ENCODE data around the gene SMTNL1. TPM values are rescaled to one million over a fixed set of nuclear protein-coding genes. Genes with fewer than 3 reads are reported as not detected.
A peak's percentile ranks its signal among the peaks of the same experiment; 100 is the strongest.

Gene SMTNL1
- not detected in 2 replicates for total RNA-seq (2014; rRNA removed; shearing (Covaris generic))
- polyA plus RNA-seq (2015; cell fraction: cytosol; rRNA removed): not detected in 2 replicates
- polyA plus RNA-seq (2015; cell fraction: nucleus; rRNA removed): not detected in 2 replicates

- DNase-seq (ENCODE audit: low read depth): no peak
Observed at GRCh38 chr11:57536947-57537619, at the start of gene SMTNL1. SMTNL1 (plus strand) TSS chr11:57537595; CDS start chr11:57542643, 5,048 bp downstream.

- DNase-seq (ENCODE audit: low read depth): no peak
Observed at GRCh38 chr11:57487920-57488659, 49.3 kb upstream of the SMTNL1 start.

GRCh38 chr11:57490456-57491248 lies 46.7 kb upstream of the SMTNL1 start:
- DNase-seq (ENCODE audit: low read depth): peak; percentile 11

GRCh38 chr11:57491371-57492061 lies 45.9 kb upstream of the SMTNL1 start:
- peak; percentile 47 for DNase-seq (ENCODE audit: low read depth)

GRCh38 chr11:57493507-57494503 lies 43.6 kb upstream of the SMTNL1 start:
- peak; percentile 26 for DNase-seq (ENCODE audit: low read depth)

GRCh38 chr11:57496109-57496820 lies 41.1 kb upstream of the SMTNL1 start:
- no peak for DNase-seq (ENCODE audit: low read depth)

GRCh38 chr11:57497303-57498247 lies 39.8 kb upstream of the SMTNL1 start:
- DNase-seq (ENCODE audit: low read depth): no peak

GRCh38 chr11:57498540-57498939 lies 38.9 kb upstream of the SMTNL1 start:
- DNase-seq (ENCODE audit: low read depth): no peak

GRCh38 chr11:57499413-57499982 lies 37.9 kb upstream of the SMTNL1 start:
- no peak for DNase-seq (ENCODE audit: low read depth)

- DNase-seq (ENCODE audit: low read depth): no peak
Observed at GRCh38 chr11:57499983-57500461, 37.4 kb upstream of the SMTNL1 start.

GRCh38 chr11:57500515-57500914 lies 36.9 kb upstream of the SMTNL1 start:
- no peak for DNase-seq (ENCODE audit: low read depth)

GRCh38 chr11:57500926-57501325 lies 36.5 kb upstream of the SMTNL1 start:
- DNase-seq (ENCODE audit: low read depth): no peak

GRCh38 chr11:57501953-57502352 lies 35.4 kb upstream of the SMTNL1 start:
- DNase-seq (ENCODE audit: low read depth): no peak

- DNase-seq (ENCODE audit: low read depth): no peak
Observed at GRCh38 chr11:57502376-57502775, 35.0 kb upstream of the SMTNL1 start.

- no peak for DNase-seq (ENCODE audit: low read depth)
Observed at GRCh38 chr11:57502870-57503269, 34.5 kb upstream of the SMTNL1 start.

GRCh38 chr11:57504511-57504910 lies 32.9 kb upstream of the SMTNL1 start:
- DNase-seq (ENCODE audit: low read depth): no peak

- DNase-seq (ENCODE audit: low read depth): no peak
Observed at GRCh38 chr11:57506522-57506921, 30.9 kb upstream of the SMTNL1 start.
